ENCODE measurements around the gene TEX47. TPM values are rescaled to one million over a fixed set of nuclear protein-coding genes. Genes with fewer than 3 reads are reported as not detected.

Gene TEX47
- total RNA-seq, 2 experiments from 2014 or later, result not detected

DNA sequence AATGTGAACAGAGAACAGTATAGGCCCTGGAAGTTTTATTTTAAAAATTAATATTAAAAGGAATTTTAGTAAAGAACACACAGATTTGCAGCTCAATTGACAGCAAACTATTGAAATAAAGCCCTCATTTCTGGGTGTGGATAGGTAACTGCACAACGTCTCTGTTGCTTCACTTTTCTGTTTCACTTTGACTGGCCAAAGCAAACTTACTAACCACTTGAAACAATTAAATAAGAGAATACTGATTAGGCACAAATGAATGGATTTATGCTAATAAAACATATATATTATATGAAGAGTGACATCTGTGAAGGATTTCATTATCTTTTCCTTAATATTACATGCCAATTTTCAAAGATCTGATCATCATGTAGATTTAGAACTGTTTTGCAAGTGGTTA lies 24.1 kb downstream of the TEX47 start:
- ATAC-seq (no peak), DNase-seq (no peak)
- Mint-ChIP-seq H3K27me3 (no peaks in the 10 kb centered on the region), H3K4me3 (no peak overlapping the region), H3K36me3 (no peaks in the 10 kb centered on the region), H3K9me3 (ENCODE audit: low read depth) (no peaks in the 10 kb centered on the region), H3K27ac (no peak overlapping the region), H3K4me1 (no peaks in the 10 kb centered on the region)
- CTCF ChIA-PET, result no interaction called here

DNA sequence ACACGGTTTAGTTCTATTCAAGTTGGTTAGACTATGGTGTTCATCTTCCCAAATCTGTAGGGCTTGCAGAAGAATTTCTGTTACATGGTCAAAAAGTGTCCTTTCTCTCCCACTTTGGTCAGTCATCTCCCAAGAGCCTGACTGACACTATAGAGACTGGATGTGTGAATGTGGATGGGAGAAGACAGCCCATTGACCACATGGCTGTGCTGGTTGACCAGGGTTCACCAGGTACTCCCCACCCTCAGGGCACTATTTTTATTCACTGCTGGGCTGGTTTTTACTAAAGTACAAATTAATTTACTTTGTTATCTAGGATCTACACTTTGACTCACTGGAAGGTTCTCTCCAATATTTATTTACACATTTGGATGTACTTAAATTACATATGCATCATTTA lies 33.8 kb downstream of the TEX47 start:
- Mint-ChIP-seq H3K27ac (no peak overlapping the region), H3K27me3 (peaks cover 40% of the 10 kb centered on the region), H3K4me1 (peaks cover 3% of the 10 kb centered on the region), H3K4me3 (no peak overlapping the region), H3K9me3 (ENCODE audit: low read depth) (no peaks in the 10 kb centered on the region), H3K36me3 (no peaks in the 10 kb centered on the region)
- no peak for ATAC-seq
- CTCF ChIA-PET, result no interaction called here
- no peak for DNase-seq

DNA sequence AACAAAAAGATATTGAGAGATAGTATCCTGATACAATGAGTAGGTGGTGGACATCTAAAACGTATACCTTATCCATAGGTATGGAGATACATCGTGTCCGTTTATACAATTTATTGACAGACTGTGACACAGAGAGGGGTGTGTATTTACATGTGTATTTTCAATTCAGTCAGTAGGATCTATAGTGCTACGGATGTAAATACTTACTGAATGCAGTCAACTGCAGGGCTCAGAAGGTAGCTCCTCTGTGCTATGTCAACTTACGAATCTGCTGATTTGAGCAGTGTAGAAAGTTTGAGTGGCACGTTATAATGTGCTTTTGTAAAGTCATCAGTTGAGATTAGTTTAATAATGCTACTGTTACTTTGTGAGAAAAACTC lies 35.4 kb downstream of the TEX47 start:
- ATAC-seq, result no peak
- CTCF ChIA-PET, result no interaction called here
- Mint-ChIP-seq H3K9me3 (ENCODE audit: low read depth) (no peaks in the 10 kb centered on the region), H3K4me1 (peaks cover 3% of the 10 kb centered on the region), H3K4me3 (no peak overlapping the region), H3K27me3 (peaks cover 42% of the 10 kb centered on the region), H3K36me3 (no peaks in the 10 kb centered on the region), H3K27ac (no peak overlapping the region)
- DNase-seq, result no peak

DNA sequence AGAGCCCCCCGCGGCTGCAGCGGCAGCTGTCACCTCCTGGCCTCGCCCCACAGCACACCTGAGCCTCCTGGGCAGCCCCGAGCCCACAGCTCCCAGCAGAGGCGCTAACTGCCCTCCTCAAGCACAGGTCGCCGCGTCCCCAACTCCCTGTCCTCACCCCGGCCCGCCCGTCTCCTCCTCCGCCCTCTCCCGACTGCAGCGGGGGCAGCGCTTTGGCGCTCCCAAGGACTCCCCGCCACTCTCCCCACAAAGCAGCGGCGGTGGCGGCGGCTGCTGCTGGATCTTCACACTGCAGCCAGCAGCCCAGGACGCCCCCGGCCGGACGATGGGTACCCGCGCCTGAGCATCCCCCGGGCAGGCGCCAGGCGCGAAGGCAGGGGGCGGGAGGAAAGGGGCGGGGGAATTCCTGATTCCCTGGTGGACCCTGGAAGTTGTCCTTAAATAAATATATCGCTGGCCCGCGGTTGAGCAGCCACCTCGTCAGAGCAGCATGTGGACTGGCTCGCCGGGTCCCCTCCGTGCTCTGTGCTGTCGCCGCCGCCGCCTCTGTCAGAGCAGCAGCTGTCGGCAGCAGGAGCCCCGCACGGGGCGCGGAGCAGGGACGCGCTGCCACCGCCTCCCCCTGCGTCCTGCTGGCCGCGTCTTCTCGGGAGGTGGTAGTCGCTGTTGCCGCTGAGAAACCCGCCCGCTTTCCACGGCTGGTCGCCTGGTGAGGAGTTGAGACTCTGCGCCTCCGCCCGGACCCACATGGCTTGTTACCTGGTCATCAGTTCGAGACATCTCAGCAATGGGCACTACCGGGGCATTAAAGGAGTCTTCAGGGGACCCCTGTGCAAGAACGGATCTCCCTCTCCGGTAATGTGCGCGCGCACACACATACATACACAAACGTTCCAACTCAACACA lies 36.1 kb downstream of the TEX47 start, which contains the start of gene ZNF804B:
Gene ZNF804B (plus strand): TSS at position 471 of the 906 bp plus-strand sequence. CDS start 277 bp downstream, at position 748.
- ATAC-seq, result peak; percentile 36
- DNase-seq, result no peak
- CTCF ChIA-PET, result no interaction called here
- no peak within 1 kb of the TSS for H3K4me3 Mint-ChIP-seq
- H3K27ac Mint-ChIP-seq, result no peak within 1 kb of the TSS
- no peaks in the 10 kb centered on the region for H3K9me3 Mint-ChIP-seq (ENCODE audit: low read depth)
- no peaks in the 10 kb centered on the region for H3K36me3 Mint-ChIP-seq
- H3K4me1 Mint-ChIP-seq, result peaks cover 3% of the 10 kb centered on the region
- H3K27me3 Mint-ChIP-seq, result peaks cover 42% of the 10 kb centered on the region

DNA sequence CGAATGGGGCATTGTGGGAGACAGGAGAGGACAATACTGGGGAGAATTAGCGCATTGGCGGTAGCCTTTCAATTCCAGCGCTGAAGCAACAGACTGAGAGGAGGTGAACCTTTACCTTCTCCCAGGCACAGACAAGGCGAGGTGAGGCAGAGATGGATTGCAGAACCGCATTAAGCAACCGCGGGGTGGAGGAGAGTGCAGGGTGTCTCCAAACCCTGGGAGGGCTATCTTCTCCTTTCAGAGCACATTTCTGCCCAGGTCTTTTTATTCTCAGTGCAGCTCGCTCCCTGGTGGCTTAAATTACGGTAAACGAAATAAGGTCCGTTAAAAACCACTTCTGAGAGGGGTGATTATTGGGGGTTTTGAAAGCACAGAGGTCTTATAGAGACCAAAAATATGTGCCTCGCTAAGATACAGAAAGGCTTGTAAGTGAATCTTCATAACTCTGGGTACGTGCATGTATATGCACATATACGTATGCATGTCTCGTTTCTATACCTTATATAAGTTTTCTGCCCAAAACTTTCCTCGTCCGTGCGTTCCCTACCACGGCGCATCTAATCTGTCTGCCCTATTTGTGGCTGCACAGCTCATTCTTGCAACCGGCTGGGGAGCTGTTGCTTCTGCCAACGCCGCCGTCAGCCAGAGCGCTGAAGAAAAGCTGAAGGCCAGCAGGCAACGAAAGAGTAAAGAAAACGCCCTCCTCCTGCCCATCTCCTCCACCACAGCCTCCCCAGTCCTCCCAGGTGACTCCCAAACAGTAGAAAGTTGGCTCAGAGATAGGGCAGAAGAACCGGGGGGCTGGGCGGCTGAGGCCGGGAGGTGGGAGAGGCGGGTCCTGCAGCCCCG lies 36.9 kb downstream of the TEX47 start:
- H3K4me3 Mint-ChIP-seq, result no peak overlapping the region
- CTCF ChIA-PET, result interaction anchor here (0.8 kb wide), 1 partner anchor 306 kb away, joined by 3 read pairs; no protein-coding TSS in a partner anchor
- peaks cover 42% of the 10 kb centered on the region for H3K27me3 Mint-ChIP-seq
- H3K4me1 Mint-ChIP-seq, result peaks cover 3% of the 10 kb centered on the region
- ATAC-seq, result no peak
- H3K36me3 Mint-ChIP-seq, result no peaks in the 10 kb centered on the region
- H3K27ac Mint-ChIP-seq, result no peak overlapping the region
- no peaks in the 10 kb centered on the region for H3K9me3 Mint-ChIP-seq (ENCODE audit: low read depth)
- no peak for DNase-seq

DNA sequence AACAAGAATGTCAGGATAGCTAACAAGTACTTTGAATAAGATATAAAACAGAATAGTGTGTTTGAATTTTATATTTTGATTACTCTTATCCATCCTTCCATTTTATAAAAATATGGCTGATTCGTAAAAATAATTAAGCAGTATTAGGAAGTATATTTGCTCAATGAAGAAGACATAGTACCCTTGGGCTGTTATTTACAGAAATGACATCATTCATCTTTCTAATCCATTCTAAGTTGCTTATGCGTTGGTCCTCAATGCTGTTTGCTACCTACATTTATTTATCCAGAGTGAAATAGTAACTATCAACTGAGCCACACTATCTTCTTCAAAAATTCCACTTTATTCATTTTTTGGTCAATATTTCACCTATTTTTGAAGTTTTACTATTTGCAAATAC lies 38.2 kb downstream of the TEX47 start:
- DNase-seq (no peak), ATAC-seq (no peak)
- CTCF ChIA-PET, result no interaction called here
- no peaks in the 10 kb centered on the region for H3K9me3 Mint-ChIP-seq (ENCODE audit: low read depth)
- peaks cover 3% of the 10 kb centered on the region for H3K4me1 Mint-ChIP-seq
- H3K4me3 Mint-ChIP-seq, result no peak overlapping the region
- peaks cover 41% of the 10 kb centered on the region for H3K27me3 Mint-ChIP-seq
- no peak overlapping the region for H3K27ac Mint-ChIP-seq
- H3K36me3 Mint-ChIP-seq, result no peaks in the 10 kb centered on the region

DNA sequence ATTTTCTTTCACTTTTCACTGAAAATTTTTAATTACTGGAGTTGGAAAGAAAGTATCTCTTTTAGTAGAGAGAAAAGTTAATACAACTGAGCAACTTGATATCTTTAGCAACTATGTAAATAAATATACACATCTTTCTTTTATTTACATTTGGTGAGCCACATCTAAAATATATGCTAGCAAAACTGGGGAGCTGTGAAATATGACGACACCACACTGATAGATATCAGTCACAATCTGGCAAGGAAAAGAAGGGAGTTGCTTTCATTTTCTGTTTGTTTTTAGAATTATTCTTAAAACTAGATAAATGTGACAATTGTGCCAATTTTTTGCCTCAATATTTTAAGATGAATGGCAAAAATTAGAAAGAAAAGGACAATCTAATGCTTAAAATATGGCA lies 38.7 kb downstream of the TEX47 start:
- DNase-seq (no peak), ATAC-seq (no peak)
- Mint-ChIP-seq H3K27me3 (peaks cover 37% of the 10 kb centered on the region), H3K4me3 (no peak overlapping the region), H3K27ac (no peak overlapping the region), H3K4me1 (peaks cover 3% of the 10 kb centered on the region), H3K9me3 (ENCODE audit: low read depth) (no peaks in the 10 kb centered on the region), H3K36me3 (no peaks in the 10 kb centered on the region)
- CTCF ChIA-PET, result no interaction called here

DNA sequence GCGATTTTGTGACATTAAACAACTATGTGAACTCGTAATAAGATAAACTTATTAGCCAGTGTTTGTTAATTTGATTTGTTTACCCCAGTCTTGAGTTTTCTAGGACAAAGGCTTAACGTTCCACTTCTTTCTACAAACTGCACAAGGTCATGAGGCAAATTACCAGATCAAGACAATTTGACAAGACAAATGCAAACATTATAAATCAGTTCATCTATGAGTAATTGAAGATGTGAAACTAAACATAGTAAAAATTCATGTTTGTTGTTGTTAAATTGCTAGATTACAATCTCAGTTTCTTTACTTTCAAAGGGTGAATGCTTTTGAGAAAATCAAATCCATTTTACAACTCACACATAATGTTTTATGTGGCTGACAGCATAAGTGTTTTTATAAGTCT lies 49.4 kb downstream of the TEX47 start:
- no peak for DNase-seq
- Mint-ChIP-seq H3K27me3 (no peaks in the 10 kb centered on the region), H3K36me3 (no peaks in the 10 kb centered on the region), H3K27ac (no peak overlapping the region), H3K9me3 (ENCODE audit: low read depth) (peaks cover 2% of the 10 kb centered on the region), H3K4me3 (no peak overlapping the region), H3K4me1 (no peaks in the 10 kb centered on the region)
- CTCF ChIA-PET, result no interaction called here
- ATAC-seq, result no peak

Other genes starting within 250 kb of the TEX47 start
- gene ZNF804B, start 36.0 kb downstream of the TEX47 start, total RNA-seq, result not detected